IMR-90 (cell line): ENCODE results near the gene SEPSECS. TPM values are rescaled to one million over a fixed set of nuclear protein-coding genes. Genes with fewer than 3 reads are reported as not detected.

Source experiments
- ATAC-seq: fragments of 200-7000 bp; cut with Tn5 transposase; 2 replicates; pipeline ENCODE4 v1.9.1; 2020; ENCODE audit warnings: low read depth, mild to moderate bottlenecking, moderate library complexity
- BruUV-seq: library from RNA; stranded (reverse); fragments of 400-500 nt; replicated peaks from 2 replicates; lab custom pipeline; 2021; lab: Mats Ljungman, UMichigan
- CTCF ChIA-PET: fragments of 300-600 bp; formaldehyde crosslinking; extraction: SDS; loops from one replicate; lab custom pipeline; 2021; ENCODE audit warnings: antibody characterized with exemption; lab: Yijun Ruan, JAX
- POLR2A ChIA-PET: fragments of 300-600 bp; sonication (Branson Sonifier 250); formaldehyde crosslinking; loops from one replicate; lab custom pipeline; 2022; ENCODE audit warnings: antibody characterized with exemption; ENCODE audit not compliant: unreplicated experiment; lab: Charles Lee
- DNase-seq: peaks from one replicate; pipeline ENCODE4 v3.0.0; 2013
- H2AFZ ChIP-seq: replicated peaks from 2 replicates; pipeline ENCODE3; 2013; ENCODE audit warnings: low read length, mild to moderate bottlenecking; ENCODE audit not compliant: poor library complexity
- H2AK5ac ChIP-seq: 2 replicates; pipeline ENCODE4 v1.6.1; 2013; ENCODE audit warnings: low read depth, low read length, inconsistent platforms
- H2AK9ac ChIP-seq: replicated peaks from 2 replicates; pipeline ENCODE3; 2013; ENCODE audit warnings: mild to moderate bottlenecking, low read depth, low read length, moderate library complexity; ENCODE audit not compliant: poor library complexity
- H2BK120ac ChIP-seq: 2 replicates; pipeline ENCODE4 v1.6.1; 2013; ENCODE audit warnings: low read depth, low read length, inconsistent platforms
- H2BK15ac ChIP-seq: 3 replicates; pipeline ENCODE4 v1.6.1; 2013; ENCODE audit warnings: low read depth, low read length, inconsistent platforms
- H2BK20ac ChIP-seq: 2 replicates; pipeline ENCODE4 v1.6.1; 2013; ENCODE audit warnings: low read depth, mild to moderate bottlenecking, inconsistent platforms, low read length, moderate library complexity
- H2BK5ac ChIP-seq: 2 replicates; pipeline ENCODE4 v1.6.1; 2013; ENCODE audit warnings: mild to moderate bottlenecking, low read depth, low read length, inconsistent platforms; ENCODE audit not compliant: poor library complexity, severe bottlenecking
- H3K14ac ChIP-seq: replicated peaks from 2 replicates; pipeline ENCODE4 v1.6.1; 2013; ENCODE audit warnings: low read depth, low read length, inconsistent platforms
- H3K18ac ChIP-seq: 2 replicates; pipeline ENCODE4 v1.6.1; 2013; ENCODE audit warnings: low read depth, low read length, control low read depth
- H3K23ac ChIP-seq: 2 replicates; pipeline ENCODE4 v1.6.1; 2013; ENCODE audit warnings: low read depth, low read length, inconsistent platforms
- H3K27ac ChIP-seq: 2 replicates; pipeline ENCODE4 v1.5.1; 2013; ENCODE audit warnings: mild to moderate bottlenecking, control low read depth, low read length; ENCODE audit not compliant: insufficient read depth
- H3K27me3 ChIP-seq: 2 replicates; pipeline ENCODE4 v1.6.1; 2013; ENCODE audit warnings: low read length; ENCODE audit not compliant: control insufficient read depth, insufficient read depth
- H3K36me3 ChIP-seq: 2 replicates; pipeline ENCODE4 v1.6.1; 2013; ENCODE audit warnings: low read length, mixed read lengths; ENCODE audit not compliant: control insufficient read depth, insufficient read depth
- H3K4ac ChIP-seq: 2 replicates; pipeline ENCODE4 v1.6.1; 2013; ENCODE audit warnings: low read depth, low read length, inconsistent platforms
- H3K4me1 ChIP-seq: 2 replicates; pipeline ENCODE4 v1.6.1; 2013; ENCODE audit warnings: low read length, mixed read lengths; ENCODE audit not compliant: control insufficient read depth, insufficient read depth
- H3K4me2 ChIP-seq: 2 replicates; pipeline ENCODE4 v1.6.1; 2013; ENCODE audit warnings: low read depth, mild to moderate bottlenecking, control low read depth, low read length, moderate library complexity
- H3K4me3 ChIP-seq: 2 replicates; pipeline ENCODE4 v1.5.1; 2013; ENCODE audit warnings: low read depth, mild to moderate bottlenecking, control low read depth, low read length, moderate library complexity; ENCODE audit not compliant: insufficient read depth
- H3K56ac ChIP-seq: 2 replicates; pipeline ENCODE4 v1.6.1; 2013; ENCODE audit warnings: low read length, inconsistent platforms; ENCODE audit not compliant: insufficient read depth; ENCODE audit errors: extremely low read depth
- H3K79me1 ChIP-seq, 2 experiments: 2 replicates each; pipeline ENCODE4 v1.6.1; 2013; ENCODE audit warnings: low read length in 2 of 2, inconsistent platforms in 1 of 2, low read depth in 1 of 2
- H3K9ac ChIP-seq: 2 replicates; pipeline ENCODE4 v1.6.1; 2013; ENCODE audit warnings: low read depth, low read length, control low read depth
- H3K9me1 ChIP-seq: 2 replicates; pipeline ENCODE4 v1.6.1; 2013; ENCODE audit warnings: low read length, inconsistent platforms; ENCODE audit not compliant: insufficient read depth
- H3K9me3 ChIP-seq: 2 replicates; pipeline ENCODE4 v1.6.1; 2013; ENCODE audit warnings: low read length; ENCODE audit not compliant: control insufficient read depth, insufficient read depth
- H4K20me1 ChIP-seq: 2 replicates; pipeline ENCODE4 v1.6.1; 2013; ENCODE audit warnings: low read length, inconsistent platforms; ENCODE audit not compliant: insufficient read depth
- H4K5ac ChIP-seq: 2 replicates; pipeline ENCODE4 v1.6.1; 2013; ENCODE audit warnings: mild to moderate bottlenecking, low read depth, low read length, control low read depth
- H4K8ac ChIP-seq, 2 experiments: 2 replicates each; pipeline ENCODE4 v1.6.1; 2013; ENCODE audit warnings: low read depth in 2 of 2, low read length in 2 of 2, control low read depth in 1 of 2, inconsistent platforms in 1 of 2
- H4K91ac ChIP-seq: 2 replicates; pipeline ENCODE4 v1.6.1; 2013; ENCODE audit warnings: low read depth, low read length, inconsistent platforms; ENCODE audit not compliant: insufficient read depth
- BHLHE40 ChIP-seq: fragments of 150-350 bp; IDR thresholded peaks from 2 replicates; pipeline ENCODE4 v1.6.1; 2016; ENCODE audit warnings: mild to moderate bottlenecking, low read depth, low read length
- CHD1 ChIP-seq: IDR thresholded peaks from 2 replicates; pipeline ENCODE4 v1.6.1; 2012; ENCODE audit warnings: low read depth, low read length, improper control_type of control experiment
- CTCF ChIP-seq: conservative IDR thresholded peaks from 2 replicates; pipeline ENCODE4 v1.5.1; 2012; ENCODE audit warnings: mild to moderate bottlenecking, low read depth, low read length, improper control_type of control experiment
- FOS ChIP-seq: fragments of 150-350 bp; IDR thresholded peaks from 2 replicates; pipeline ENCODE4 v1.6.1; 2016; ENCODE audit warnings: low read depth, low read length
- MAFK ChIP-seq: IDR thresholded peaks from 2 replicates; pipeline ENCODE4 v1.6.1; 2012; ENCODE audit warnings: low read depth, low read length, improper control_type of control experiment
- MAZ ChIP-seq: IDR thresholded peaks from 2 replicates; pipeline ENCODE4 v1.6.1; 2012; ENCODE audit warnings: low read depth, mild to moderate bottlenecking, low read length, improper control_type of control experiment, moderate library complexity, borderline replicate concordance
- MXI1 ChIP-seq: IDR thresholded peaks from 2 replicates; pipeline ENCODE4 v1.6.1; 2012; ENCODE audit warnings: low read depth, mild to moderate bottlenecking, low read length, moderate library complexity, borderline replicate concordance
- NFE2L2 ChIP-seq: fragments of 150-350 bp; IDR thresholded peaks from 2 replicates; pipeline ENCODE4 v1.6.1; 2016; ENCODE audit warnings: low read depth, mild to moderate bottlenecking, low read length
- POLR2A ChIP-seq: IDR thresholded peaks from 2 replicates; pipeline ENCODE4 v1.6.1; 2012; ENCODE audit warnings: mild to moderate bottlenecking, low read depth, low read length
- RAD21 ChIP-seq: IDR thresholded peaks from 2 replicates; pipeline ENCODE4 v1.6.1; 2012; ENCODE audit warnings: low read length, improper control_type of control experiment
- RCOR1 ChIP-seq: IDR thresholded peaks from 2 replicates; pipeline ENCODE4 v1.6.1; 2012; ENCODE audit warnings: mild to moderate bottlenecking, low read length, improper control_type of control experiment; ENCODE audit not compliant: insufficient replicate concordance
- RFX5 ChIP-seq: IDR thresholded peaks from 2 replicates; pipeline ENCODE4 v1.8.0; 2012; ENCODE audit warnings: low read depth, mild to moderate bottlenecking, low read length, moderate library complexity
- SMC3 ChIP-seq: fragments of 150-350 bp; IDR thresholded peaks from 2 replicates; pipeline ENCODE4 v1.6.1; 2016; ENCODE audit warnings: low read depth, mild to moderate bottlenecking, antibody characterized with exemption, low read length, moderate library complexity
- WGBS, 2 experiments: methylation state at CpG; one replicate each; pipeline versions ENCODE4 v1.1.5 to v1.1.7; 2013; ENCODE audit warnings: missing lambda C conversion rate in 2 of 2; ENCODE audit not compliant: insufficient read length in 1 of 2; ENCODE audit errors: extremely low coverage in 2 of 2; 5-methylcytosine and 5-hydroxymethylcytosine counted together
- dilution Hi-C: fragments of 300-500 bp; cut with HindIII; formaldehyde crosslinking; loops from one replicate; pipeline ENCODE4 v1.14.3; 2018; ENCODE audit warnings: low sequenced_read_pairs; ENCODE audit not compliant: unreplicated experiment
- in situ Hi-C: fragments of 300-500 bp; cut with MboI; formaldehyde crosslinking; loops from 3 replicates; pipeline ENCODE4 v1.14.3; 2019; ENCODE audit warnings: low sequenced_read_pairs, inconsistent platforms, mixed read lengths
- intact Hi-C: fragments of 100-400 bp; cut with micrococcal nuclease; formaldehyde crosslinking; loops from 2 replicates; pipeline ENCODE4 v1.10.0; 2022
- polyA plus RNA-seq, 3 experiments: library from polyadenylated mRNA; depleted of rRNA; stranded (reverse); fragments of >200 nt; gene quantifications; 2 replicates each; pipeline ENCODE4 v1.2.3, GENCODE V29; 2012; ENCODE audit warnings: low replicate concordance in 1 of 3
- total RNA-seq: library from RNA; depleted of rRNA; stranded (reverse); fragments of >200 nt; gene quantifications from 2 replicates; pipeline ENCODE4 v1.2.3, GENCODE V29; 2012

The SEPSECS gene
- total and polyA plus RNA-seq, 2 of the 4 experiments (the other 2 are of a cell fraction), result 1.7 to 5.0 TPM

- intact Hi-C loops, result no loop called here
- CTCF ChIA-PET, result no interaction called here
- dilution Hi-C loops, result no loop called here
These were observed 48.5 kb downstream of the SEPSECS start for GRCh38 chr4:25111648-25112196.

More at GRCh38 chr4:25111648-25112196, 48.5 kb downstream of the SEPSECS start:
- no peak overlapping the region for H3K27ac ChIP-seq
- H3K4me2 ChIP-seq, result no peak overlapping the region
- H3K9me3 ChIP-seq, result no peaks in the 10 kb centered on the region
- H2AK5ac ChIP-seq, result no peak overlapping the region
- BruUV-seq, result no TSS peak
- no peak overlapping the region for H3K4ac ChIP-seq
- H3K79me1 ChIP-seq, result no peaks in the 10 kb centered on the region
- no peak overlapping the region for H2BK20ac ChIP-seq
- H3K23ac ChIP-seq, result no peak overlapping the region
- in situ Hi-C loops, result no loop called here
- no peak overlapping the region for H2BK15ac ChIP-seq
- no peak overlapping the region for H4K5ac ChIP-seq
- POLR2A ChIA-PET, result no interaction called here
- no peak overlapping the region for H3K9ac ChIP-seq
- H3K4me1 ChIP-seq, result no peaks in the 10 kb centered on the region
- no peak overlapping the region for H3K18ac ChIP-seq
- H2BK120ac ChIP-seq, result no peak overlapping the region
- H2BK5ac ChIP-seq, result no peak overlapping the region
- H3K36me3 ChIP-seq, result no peaks in the 10 kb centered on the region
- no peak overlapping the region for H3K14ac ChIP-seq
- H2AFZ ChIP-seq, result no peak overlapping the region
- no peak overlapping the region for H4K8ac ChIP-seq
- H2AK9ac ChIP-seq, result no peak overlapping the region
- H3K56ac ChIP-seq, result no peak overlapping the region
- H4K20me1 ChIP-seq, result no peaks in the 10 kb centered on the region
- 0 out of 2 replicates have a peak, but pooled peaks cover 4% of the 10 kb centered on the region for H3K9me1 ChIP-seq
- TF ChIP-seq RFX5 (no peak), MAFK (no peak), NFE2L2 (no peak), POLR2A (no peak), RCOR1 (no peak), MAZ (no peak), CHD1 (no peak), CTCF (no peak), SMC3 (no peak), RAD21 (no peak), FOS (no peak), BHLHE40 (no peak), MXI1 (no peak)
- ATAC-seq (no peak), DNase-seq (no peak)
- peaks cover 22% of the 10 kb centered on the region for H3K27me3 ChIP-seq
- H4K91ac ChIP-seq, result no peak overlapping the region
- WGBS, 2 experiments, result 79% methylated on average over 4 of the region's 11 CpGs; no CpG with 5 or more reads in 1 of the 2 experiments
- no peak overlapping the region for H3K4me3 ChIP-seq
